Gastrocnemius medialis (tissue), 4 donors: ENCODE measurements around the gene ANKRD11.

ENCODE experiments used
- CTCF ChIP-seq, 5 experiments: fragments of 450-650 bp in 3 of 5; fragments of 200-600 bp in 2 of 5; sonication (generic) in 2 of 5; IDR thresholded peaks in 4 of 5; conservative IDR thresholded peaks in 1 of 5; 1 replicate in 4 of 5; 2 replicates in 1 of 5; pipeline ENCODE4 v1.5.1; 2016 to 2019; ENCODE audit warnings: antibody characterized with exemption in 5 of 5, mild to moderate bottlenecking in 3 of 5, moderate library complexity in 3 of 5
- POLR2A ChIP-seq, 2 donors: fragments of 450-650 bp; IDR thresholded peaks; one replicate each; pipeline ENCODE4 v1.6.1; 2017; ENCODE audit warnings: antibody characterized with exemption in 2 of 2, mild to moderate bottlenecking in 2 of 2, moderate library complexity in 2 of 2

- TF ChIP-seq CTCF (IDR thresholded peaks at IDR 0.05 in 4 of 5, conservative IDR thresholded peaks at IDR 0.05 in 1 of 5) (no peak), POLR2A (IDR thresholded peaks at IDR 0.05) (no peak)
Measured at GRCh38 chr16:89458551-89458950, 31.8 kb downstream of the ANKRD11 start.
